Skeletal muscle cell (primary cell): ENCODE measurements around the gene STX1A.
"Not testable (repeated sequence)": the region's sequence is repeated elsewhere in the genome, so short reads cannot be mapped to it uniquely, and the experiment has no call there.

Experiments
- DNase-seq: peaks from one replicate; pipeline ENCODE4 v3.0.0-alpha.2; 2010; ENCODE audit warnings: low read depth
- H3K4me3 ChIP-seq: 2 replicates; pipeline ENCODE4 v1.5.1; 2011; ENCODE audit warnings: low read depth, mild to moderate bottlenecking, control low read depth, low read length, moderate library complexity

Gene STX1A

GRCh38 chr7:73737491-73738219 lies 18.2 kb upstream of the STX1A start:
- H3K4me3 ChIP-seq = peak overlapping the region; percentile 82
- no peak for DNase-seq

DNA sequence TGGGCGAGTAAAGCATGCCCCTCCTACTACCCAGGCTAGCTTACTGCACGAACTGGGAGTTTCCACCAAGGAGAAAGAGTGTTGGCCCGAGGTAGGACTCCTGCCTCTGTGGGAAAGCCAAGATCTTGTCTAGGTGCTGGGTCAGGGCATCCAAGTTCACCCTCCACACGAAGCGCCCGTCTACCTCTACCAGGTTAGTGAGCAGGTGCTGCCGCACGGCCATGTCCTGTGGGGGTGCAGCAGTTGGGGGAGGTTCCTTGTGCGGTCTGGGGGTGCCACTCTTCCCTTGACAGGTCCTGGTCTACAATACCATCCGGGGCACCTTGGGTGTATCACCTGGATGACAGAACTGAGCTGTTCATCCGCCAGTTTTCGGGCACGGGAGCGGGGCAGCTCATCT lies 17.4 kb upstream of the STX1A start:
- no peak overlapping the region for H3K4me3 ChIP-seq
- DNase-seq = no peak

DNA sequence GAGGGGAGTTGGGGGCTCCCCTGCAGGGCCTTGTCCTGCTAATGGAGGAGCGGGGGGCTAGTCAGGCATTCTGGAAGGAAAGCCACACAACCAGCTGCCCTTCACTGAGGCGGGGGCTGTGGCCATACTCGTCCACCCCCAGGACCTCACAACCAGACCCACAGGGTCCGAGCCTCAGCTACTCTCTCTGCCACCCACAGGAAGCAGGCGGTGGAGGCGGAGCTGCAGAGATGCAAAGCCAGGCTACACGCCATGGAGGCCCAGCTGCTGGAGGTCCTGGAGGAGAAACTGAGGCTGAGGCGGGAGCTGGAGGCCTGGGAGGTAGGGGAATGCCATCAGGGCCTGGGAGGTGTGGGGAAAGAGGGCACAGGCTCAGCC lies 16.0 kb upstream of the STX1A start:
- no peak overlapping the region for H3K4me3 ChIP-seq
- no peak for DNase-seq

DNA sequence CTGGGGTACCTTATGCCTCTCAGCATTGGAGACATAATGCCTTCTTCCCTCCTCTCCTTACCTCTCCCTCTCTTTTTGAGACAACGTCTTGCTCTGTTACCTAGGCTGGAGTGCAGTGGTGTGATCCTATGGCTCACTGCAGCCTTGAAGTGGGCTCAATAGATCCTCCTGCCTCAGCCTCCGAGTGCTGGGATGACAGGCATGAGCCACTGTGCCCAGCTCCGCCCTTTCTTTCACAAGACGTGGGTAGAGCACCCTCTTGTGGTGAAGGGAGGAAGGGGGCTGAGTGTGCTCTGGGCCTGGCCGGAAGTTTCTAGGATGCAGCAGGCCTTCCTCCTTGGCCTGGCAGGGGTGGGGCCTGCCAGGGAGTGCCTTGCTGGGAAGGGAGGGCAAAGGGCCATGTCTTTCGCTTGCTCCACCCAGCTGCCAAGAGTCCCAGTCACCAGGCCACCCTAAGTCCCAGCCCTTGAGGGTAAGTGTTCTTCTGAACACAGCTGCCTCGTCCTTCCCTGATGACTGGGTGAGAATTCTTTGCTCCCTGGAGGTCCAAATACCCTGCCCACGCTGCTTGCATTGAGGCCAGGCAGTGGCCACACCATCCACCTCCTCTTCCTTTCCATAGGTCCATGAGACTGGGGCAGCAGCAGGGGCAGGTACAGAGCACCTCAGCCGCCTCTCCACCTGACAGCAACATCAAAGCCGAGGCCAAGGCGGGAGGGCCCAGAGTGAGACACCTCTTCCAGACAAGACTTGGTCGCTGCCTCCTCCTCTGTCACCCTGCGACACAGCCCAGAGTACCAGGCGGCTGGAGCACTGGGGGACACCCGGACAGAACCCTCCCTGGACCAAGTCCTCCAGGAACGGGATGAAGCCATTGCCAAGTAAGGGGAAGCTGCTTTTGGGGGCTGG lies 15.4 kb upstream of the STX1A start:
- H3K4me3 ChIP-seq = no peak overlapping the region
- DNase-seq = no peak

DNA sequence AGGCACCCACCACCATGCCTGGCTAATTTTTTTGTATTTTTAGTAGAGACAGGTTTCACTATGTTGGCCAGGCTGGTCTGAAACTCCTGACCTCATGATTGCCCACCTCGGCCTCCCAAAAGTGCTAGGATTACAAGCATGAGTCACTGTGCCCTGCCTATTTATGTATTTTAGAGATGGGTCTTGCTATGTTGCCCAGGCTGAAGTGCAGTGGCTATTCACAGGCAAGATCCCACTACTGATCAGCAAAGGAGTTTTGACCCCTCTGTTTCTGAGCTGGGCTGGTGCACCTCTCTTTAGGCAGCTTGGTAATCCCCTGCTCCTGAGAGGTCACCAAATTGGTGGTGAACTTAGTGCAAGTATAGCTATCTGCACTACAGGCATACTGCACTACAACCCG lies 12.9 kb upstream of the STX1A start:
- DNase-seq = no peak
- H3K4me3 ChIP-seq = no peak overlapping the region

DNA sequence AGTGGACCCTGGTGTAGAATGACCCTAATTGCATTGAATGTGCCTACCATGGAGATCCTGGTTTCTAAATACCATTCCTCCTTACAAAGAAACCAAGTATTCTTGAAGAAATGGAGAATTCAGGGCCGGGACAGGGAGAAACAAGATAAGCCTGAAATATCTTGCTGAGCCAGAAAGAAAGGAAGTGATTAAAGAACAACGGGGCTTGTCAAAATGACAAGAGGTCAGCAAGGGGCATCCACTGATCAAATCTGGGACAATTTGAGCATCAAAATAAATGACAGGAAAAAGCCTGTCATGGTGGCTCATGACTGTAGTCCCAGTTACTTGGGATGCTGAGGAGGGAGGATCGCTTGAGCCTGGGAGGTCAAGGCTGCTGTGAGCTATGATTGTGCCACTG lies 11.0 kb upstream of the STX1A start:
- H3K4me3 ChIP-seq = no peak overlapping the region
- DNase-seq = no peak

- no peak for DNase-seq
- H3K4me3 ChIP-seq = no peak overlapping the region
These were observed 9.1 kb upstream of the STX1A start for GRCh38 chr7:73728551-73728950.

- H3K4me3 ChIP-seq = no peak overlapping the region
- no peak for DNase-seq
These were observed 8.5 kb upstream of the STX1A start for GRCh38 chr7:73727952-73728351.

DNA sequence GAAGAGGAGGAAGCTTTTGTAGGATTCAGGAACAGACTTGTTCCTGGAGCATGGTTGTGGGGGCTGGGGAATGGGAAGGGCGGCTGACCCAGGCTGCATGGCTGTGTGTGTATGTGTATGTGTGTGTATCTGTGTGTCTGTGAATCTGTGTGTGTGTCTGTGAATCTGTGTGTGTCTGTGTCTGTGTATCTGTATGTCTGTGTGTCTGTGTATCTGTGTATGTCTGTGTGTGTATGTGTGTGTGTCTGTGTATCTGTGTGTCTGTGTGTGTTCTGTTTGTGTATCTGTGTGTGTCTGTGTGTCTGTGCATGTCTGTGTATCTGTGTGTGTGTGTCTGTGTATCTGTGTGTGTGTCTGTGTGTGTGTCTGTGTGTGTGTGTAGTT lies 6.6 kb upstream of the STX1A start:
- no peak overlapping the region for H3K4me3 ChIP-seq
- no peak for DNase-seq

- DNase-seq = no peak
- no peak overlapping the region for H3K4me3 ChIP-seq
These were observed 4.3 kb upstream of the STX1A start for GRCh38 chr7:73723813-73724212.

DNA sequence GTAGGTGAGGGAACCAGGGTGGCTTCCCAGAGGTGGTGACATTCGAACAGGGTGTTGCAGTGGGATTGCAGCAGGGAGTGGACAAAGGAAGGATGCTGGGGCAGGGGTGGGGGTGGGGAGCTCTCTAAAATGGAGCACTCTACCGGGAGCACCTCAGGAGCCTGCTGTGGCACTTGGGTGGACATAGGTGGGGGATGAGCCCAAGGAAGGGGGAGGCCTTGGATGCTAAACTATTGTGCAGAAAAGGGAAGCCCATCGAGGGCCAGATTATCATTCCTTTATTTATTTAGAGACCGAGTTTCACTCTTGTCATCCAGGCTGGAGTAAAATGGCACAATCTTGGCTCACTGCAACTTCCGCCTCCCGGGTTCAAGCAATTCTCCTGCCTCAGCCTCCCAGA lies 3.3 kb upstream of the STX1A start:
- H3K4me3 ChIP-seq = no peak overlapping the region
- DNase-seq = no peak

GRCh38 chr7:73722182-73722581 lies 2.7 kb upstream of the STX1A start:
- H3K4me3 ChIP-seq, DNase-seq: not testable (repeated sequence)

DNA sequence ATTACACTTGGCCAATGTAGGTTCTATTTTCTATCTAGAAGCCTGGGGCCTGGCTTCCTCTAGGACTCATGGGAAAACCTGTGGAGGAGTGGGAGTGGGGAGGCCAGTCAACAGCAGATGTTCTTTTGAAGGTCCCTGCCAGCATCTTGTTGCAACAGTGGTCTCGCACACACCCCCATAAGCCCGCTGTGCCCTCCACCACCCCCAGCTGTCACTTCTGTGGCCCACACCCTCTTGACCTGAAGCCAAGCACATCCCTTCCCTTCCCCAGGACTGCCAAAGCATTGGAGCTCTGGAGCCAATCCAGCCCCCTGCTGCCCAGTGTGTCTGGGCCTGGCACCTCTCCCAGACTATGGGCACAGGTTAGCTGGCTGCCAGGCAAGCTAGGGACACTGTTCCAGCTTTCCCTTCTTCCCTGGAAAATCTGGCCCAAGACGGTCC lies 1.9 kb upstream of the STX1A start:
- no peak overlapping the region for H3K4me3 ChIP-seq
- DNase-seq = no peak

- not testable (repeated sequence) for H3K4me3 ChIP-seq, DNase-seq
These were observed 974 bp upstream of the STX1A start for GRCh38 chr7:73720443-73720842.

GRCh38 chr7:73719806-73720169 lies 319 bp upstream of the STX1A start:
- no peak for DNase-seq
- peak overlapping the region; percentile 37 for H3K4me3 ChIP-seq

- DNase-seq = no peak
- peak overlapping the region; percentile 81 for H3K4me3 ChIP-seq
These were observed 1.0 kb downstream of the STX1A start for GRCh38 chr7:73718438-73718881.

DNA sequence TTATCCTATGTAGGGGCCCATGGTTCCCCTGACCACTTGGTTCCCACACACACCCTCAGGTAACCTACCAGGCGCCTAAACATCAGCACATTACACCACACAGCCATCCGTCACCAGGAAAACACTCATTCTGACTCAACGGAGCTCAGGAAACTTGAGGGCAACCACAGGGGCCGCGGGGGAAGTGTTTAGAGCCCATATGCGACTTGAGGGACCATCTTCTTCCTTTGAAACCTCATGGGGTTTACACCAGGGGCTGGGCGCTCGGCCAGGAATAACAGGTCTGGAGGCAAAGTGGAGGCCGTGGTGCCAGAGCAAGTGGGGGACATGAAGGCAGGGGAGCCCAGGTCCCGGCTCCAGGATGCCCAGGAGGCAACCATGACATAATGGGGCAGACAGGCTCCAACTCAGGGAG lies 1.5 kb downstream of the STX1A start:
- DNase-seq = peak; percentile 81
- H3K4me3 ChIP-seq = peak overlapping the region; percentile 81

DNA sequence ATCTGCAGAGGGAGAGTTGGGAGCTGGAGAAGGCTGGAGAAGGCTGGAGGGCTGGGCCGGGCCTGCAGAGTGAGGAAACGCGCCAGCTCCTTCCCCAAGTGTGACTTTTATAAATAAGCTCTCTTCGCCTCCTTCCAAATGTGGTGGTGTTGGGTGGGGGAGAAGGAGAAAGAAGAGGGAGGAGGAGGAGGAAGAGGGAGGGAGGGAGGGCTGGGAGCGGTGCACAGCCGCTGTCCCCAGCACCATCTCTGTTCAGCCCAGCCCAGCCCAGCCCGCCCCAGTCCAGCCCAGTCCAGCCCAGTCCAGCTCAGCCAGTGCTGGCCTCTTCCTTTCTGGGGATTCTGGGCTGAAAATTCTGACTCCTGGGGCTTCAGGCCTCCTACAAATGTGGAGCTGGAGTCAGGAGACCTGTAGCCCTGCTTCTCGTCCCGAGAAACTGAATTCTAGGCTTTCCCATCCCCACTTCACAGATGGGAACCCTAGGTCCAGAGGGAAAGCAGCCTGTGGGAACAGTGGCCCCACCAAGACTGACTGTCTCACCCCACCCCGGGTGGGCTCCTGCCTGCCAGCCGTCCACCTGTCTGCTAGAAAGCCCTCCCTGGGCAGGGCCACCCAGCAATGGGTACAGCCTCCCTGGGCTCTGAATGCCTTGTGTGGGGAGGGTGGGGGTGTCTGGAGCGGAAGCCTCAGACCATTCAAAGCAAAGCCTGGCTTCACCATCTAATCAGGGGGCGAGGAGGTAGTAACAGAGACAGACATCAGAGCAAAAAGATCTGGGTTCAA lies 2.3 kb downstream of the STX1A start:
- peak overlapping the region; percentile 81 for H3K4me3 ChIP-seq

DNA sequence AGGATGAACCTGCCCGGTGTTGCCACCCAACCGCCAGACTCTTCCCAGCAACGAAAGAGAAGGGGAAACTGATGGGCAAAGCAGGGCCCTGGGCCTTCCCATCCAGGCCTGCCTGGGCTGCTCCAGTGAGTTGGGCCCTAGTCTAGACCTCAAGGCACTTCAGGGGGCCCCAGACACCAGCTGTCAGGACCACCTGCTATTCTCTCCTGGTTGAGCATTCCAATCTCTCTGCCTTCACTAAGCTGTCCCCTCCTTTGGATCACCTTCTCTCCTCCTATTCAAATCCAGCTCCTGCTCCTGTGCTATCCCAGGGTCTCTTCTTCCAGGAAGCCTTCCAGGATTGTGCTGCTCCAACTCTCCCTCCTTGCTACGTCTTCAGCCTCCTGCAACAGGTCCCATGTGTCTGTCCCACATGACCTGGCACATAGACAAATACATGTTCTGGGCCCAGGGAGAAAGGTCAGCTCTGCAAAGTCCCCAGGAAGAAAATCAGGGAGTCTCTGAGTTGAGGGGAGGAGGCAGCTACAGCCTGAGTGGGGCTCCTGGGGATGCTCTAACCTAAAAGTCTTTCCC lies 3.1 kb downstream of the STX1A start:
- DNase-seq = no peak
- H3K4me3 ChIP-seq = no peak overlapping the region

More for the DNA sequence above, 2.3 kb downstream of the STX1A start:
- no peak for DNase-seq
